Stimulated activated CD8-positive, alpha-beta memory T cell treated with anti-CD3 and anti-CD28 coated beads, Interleukin-12 subunit alpha, Interleukin-12 subunit beta, amount 100 ng/mL, for 4 hours (primary cell): ENCODE measurements around the gene CCNT2.
"Not testable (repeated sequence)": the region's sequence is repeated elsewhere in the genome, so short reads cannot be mapped to it uniquely, and the experiment has no call there.

Experiments used
- DNase-seq: peaks from one replicate; pipeline ENCODE4 v3.0.0-alpha.2; 2020; ENCODE audit warnings: low read depth

The CCNT2 gene

DNA sequence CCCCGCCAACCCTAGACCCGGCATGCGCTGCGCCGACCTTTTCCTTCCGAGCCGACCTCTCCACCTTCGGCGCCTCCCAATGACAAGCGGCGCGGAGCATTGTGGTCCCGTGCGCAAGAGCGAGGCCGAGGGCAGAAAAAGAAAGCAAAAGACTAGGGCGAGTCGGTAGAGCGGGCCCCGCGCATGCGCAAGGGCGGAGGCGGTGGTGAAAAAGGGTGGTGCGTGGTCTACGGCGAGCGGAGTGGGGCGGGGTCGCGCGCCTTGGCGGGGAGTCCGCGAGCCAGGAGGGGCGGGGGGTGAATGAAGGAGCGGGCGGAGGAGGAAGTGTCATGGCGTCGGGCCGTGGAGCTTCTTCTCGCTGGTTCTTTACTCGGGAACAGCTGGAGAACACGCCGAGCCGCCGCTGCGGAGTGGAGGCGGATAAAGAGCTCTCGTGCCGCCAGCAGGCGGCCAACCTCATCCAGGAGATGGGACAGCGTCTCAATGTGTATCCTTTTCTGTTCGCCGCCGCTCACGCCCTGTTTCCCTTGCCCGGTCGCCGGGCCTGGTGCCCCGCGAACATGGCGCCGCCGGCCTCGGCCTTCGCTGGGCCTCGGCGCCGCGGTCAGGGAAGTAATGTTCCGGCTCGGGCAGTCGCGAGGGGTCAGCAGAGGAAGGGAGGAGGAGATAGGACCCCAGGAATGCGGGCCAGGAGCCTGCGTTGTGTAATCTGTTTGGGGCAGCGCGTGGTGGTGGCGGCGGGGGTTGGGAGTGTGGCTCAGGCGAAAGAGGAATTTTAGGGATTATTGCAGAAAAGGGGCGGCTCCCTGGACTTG lies at the start of gene CCNT2:
Gene CCNT2 (plus strand): TSS at position 297 of the 815 bp plus-strand sequence. CDS start 33 bp downstream, at position 330.
- DNase-seq: peak; percentile 100

DNA sequence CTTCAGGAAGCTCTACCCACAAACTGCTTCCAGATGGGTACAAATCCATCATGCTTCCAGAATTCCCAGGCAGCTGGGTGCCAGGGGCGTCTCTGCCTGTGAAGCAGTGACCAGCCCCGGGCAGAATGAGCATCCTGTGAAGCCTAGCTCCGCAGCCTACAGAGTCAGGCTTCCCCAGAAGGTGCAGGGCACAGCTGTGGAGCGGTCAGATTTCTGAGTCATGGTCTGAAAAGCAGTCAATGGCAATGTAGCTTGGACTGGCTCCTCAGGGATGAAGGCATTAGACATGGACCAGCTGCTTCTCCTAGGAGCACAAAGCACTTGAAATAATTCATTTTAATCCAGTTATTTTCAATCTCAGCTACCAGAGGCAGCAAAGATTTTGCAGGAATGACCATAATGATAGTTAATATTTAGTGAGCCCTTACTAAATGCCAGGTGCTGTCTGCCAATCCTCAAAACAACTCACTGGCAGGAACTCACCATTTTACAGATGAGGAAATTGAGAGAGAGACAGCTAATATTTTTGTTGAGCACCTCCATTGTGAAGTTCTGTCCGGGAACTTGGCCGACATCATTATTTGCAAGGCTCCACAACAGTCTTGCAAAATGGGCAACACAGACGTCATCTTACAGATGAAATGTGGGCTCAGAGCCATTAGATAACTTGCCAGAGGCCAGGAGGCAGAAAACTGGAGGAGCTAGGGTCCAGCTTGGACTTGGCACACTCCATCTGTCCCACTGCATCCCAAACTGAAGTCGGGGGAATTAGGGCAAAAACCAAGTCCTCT lies 48.5 kb upstream of the CCNT2 start:
- DNase-seq: no peak

- DNase-seq: no peak
These were observed 45.5 kb upstream of the CCNT2 start for GRCh38 chr2:134873152-134873551.

- DNase-seq: no peak
These were observed 43.3 kb upstream of the CCNT2 start for GRCh38 chr2:134875309-134875708.

DNA sequence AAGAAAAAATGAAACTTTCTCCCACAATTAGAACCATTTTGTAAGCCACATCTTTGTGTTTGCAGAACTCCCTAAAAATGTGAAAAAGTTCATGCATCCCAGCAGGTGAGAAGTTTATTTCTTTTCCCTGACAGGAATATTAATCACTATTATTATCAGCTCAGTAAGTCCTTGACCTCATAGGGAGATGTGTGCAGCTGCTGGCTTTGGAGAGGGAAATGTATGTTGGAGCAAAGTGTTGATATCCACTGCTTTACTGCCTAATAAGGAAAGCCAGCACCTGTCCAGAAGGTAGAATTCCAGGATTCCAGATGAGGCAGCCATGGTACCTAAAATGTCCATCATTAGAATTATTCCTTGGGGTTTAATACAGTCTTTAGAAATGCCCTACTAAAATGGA lies 35.8 kb upstream of the CCNT2 start:
- no peak for DNase-seq

GRCh38 chr2:134883552-134884293 lies 34.9 kb upstream of the CCNT2 start:
- no peak for DNase-seq

GRCh38 chr2:134884435-134884834 lies 34.2 kb upstream of the CCNT2 start:
- DNase-seq: no peak

DNA sequence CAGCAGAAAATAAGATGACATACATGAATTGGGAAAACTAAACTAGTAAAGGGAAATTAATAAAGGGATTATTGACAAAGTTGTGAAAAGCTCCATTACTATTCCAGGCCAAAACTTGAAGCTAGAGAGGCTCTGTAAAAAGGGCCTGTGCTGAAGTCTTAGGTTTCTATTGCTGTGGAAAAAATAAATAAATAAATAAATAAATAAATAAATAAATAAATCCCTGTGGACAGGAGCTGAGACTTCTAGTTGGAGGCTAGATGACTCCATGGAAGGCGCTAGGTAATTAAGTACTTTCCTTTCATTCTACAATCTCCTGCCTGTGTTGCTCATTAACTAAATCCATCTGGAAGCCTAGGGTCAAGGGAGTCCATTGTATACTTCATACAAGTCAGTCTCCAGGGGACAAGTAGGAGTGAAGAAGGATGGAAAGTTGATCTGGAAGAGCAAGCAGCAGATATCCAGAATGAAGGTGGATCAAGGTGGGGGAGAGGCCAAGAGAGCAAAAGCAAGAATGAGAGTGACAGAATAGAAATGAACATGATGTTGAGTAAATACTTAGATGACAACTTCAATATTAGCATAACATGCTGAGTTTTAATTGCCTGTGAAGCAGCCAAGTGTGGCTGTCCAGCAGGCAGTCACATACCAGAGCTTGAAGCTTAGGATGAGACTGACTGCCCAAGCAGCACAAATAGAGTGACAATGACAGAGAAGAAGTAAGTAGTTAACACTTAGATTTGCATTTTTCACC lies 26.2 kb upstream of the CCNT2 start:
- no peak for DNase-seq

- no peak for DNase-seq
These were observed 20.7 kb upstream of the CCNT2 start for GRCh38 chr2:134897932-134898331.

- DNase-seq: no peak
These were observed 19.4 kb upstream of the CCNT2 start for GRCh38 chr2:134899204-134899603.

DNA sequence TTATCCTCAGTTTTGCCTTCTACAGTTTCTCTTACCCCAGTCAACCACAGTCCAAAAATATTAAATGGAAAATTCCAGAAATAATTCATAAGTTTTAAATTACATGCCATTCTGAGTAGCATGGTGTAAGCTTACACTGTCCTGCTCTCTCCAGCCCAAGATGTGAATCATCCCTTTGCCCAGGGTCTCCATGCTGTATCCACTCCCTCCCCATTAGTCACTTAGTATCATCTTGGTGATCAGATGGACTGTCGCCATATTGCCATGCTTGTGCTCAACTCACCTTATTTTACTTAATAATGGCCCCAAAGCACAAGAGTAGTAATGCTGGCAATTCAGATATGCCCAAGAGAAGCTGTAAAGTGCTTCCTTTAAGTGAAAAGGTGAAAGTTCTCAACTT lies 18.5 kb upstream of the CCNT2 start:
- DNase-seq: no peak

DNA sequence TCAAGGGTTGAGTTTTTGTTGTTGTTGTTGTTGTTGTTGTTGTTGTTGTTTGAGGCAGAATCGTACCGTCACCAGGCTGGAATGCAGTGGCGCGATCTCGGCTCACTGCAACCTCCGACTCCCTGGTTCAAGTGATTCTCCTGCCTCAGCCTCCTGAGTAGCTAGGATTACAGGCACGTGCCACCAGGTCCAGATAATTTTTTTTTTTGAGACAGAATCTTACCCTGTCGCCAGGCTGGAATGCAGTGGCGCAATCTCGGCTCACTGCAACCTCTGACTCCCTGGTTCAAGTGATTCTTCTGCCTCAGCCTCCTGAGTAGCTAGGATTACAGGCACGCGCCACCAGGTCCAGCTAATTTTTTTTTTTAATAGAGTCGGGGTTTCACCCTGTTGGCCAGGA lies 14.9 kb upstream of the CCNT2 start:
- not testable (repeated sequence) for DNase-seq

DNA sequence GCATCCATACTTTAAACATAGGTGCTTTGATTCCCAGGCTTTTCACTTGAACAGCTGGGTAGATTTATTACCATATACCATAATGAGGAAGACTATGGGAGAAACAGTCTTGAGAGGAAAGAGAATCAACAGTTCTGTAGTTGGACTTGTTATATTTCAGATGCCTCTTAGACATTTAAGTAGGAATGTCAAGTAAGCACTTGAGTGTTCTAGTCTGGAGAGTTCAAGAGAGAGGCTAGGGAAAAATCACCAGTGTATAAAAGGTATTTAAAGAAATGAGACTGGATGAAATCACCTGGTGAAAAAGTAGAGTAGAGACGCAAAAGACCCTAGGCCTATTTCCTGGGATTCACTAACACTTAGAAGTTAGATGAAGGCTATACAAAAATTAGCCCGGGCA lies 13.5 kb upstream of the CCNT2 start:
- DNase-seq: no peak

DNA sequence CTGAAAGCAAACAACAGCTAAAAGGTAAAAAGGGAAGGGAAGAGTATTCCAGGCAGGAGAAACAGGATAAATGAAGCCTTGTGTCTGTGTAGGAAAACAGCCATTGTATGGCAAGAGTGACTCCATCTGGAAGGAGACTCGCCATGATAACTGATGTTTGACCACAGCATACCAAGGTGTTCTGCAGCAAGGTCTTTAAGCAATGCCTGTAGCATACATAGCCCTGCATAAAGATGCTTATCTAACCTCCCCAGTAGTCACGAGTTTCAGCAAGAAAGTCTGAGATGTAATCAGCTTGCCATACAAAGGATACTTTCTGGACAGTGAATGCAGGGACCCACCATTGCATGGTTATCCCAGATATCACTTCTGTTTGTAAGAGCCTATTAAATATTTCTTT lies 11.9 kb upstream of the CCNT2 start:
- DNase-seq: no peak

DNA sequence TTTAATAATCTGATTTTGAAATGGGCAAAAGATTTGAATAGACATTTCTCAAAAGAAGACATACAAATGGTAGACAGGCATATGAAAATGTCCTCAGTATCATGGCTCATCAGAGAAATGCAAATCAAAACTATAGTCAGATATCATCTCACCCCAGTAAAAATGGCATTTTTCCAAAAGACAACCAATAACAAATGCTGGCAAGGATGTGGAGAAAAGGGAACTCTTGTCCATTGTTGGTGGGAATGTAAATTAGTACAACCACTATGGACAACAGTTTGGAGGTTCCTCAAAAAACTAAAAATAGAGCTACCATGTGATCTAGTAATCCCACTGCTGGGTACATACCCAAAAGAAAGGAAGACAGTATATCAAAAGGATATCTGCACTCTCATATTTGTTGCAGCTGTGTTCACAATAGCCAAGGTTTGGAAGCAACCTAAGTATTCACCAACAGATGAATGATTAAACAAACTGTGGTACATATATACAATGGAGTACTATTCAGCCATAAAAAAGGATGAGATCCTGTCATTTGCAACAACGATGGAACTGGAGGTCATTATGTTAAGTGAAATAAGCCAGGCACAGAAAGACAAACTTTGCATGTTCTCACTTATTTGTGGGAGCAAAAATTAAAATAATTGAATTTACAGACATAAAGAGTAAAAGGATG lies 11.0 kb upstream of the CCNT2 start:
- DNase-seq: not testable (repeated sequence)

DNA sequence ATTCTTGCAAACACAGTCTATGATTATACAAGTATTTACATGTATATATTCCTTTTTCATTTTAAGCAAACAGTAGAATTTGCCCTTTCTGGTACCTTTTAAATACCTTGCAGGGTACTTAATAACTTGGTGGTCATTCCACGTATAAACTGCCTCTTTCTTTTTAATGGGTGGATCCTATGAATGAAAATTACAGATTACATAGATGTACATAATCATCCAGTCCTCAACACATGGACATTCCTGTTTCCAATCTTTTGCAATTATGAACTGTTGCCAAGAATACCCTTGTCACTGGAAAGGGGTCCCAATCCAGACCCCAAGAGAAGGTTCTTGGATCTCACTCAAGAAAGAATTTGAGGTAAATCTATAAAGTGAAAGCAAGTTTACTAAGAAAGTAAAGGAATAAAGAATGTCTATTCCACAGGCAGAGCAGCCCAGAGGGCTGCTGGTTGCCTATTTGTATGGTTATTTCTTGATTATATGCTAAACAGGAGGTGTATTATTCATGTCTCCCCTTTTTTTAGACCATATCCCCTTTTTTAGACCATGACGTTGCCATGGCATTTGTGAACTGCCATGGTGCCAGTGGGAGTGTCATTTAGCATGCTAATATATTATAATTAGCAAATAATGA lies 7.7 kb upstream of the CCNT2 start:
- no peak for DNase-seq

DNA sequence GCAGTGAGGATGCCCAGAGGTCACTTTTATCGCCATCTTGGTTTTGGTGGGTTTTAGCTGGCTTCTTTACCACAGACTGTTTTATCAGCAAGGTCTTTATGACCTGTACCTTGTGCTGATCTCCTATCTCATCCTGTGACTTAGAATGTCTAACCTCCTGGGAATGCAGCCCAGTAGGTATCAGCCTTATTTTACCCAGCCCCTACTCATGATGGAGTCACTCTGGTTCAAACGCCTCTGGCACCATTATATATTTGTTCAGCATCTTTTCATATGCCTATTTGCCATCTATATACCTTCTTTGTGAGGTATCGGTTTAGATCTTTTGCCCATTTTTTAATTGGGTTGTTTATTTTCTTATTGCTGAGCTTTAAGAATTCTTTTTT lies 7.2 kb upstream of the CCNT2 start:
- DNase-seq: no peak

GRCh38 chr2:134912361-134912760 lies 6.3 kb upstream of the CCNT2 start:
- DNase-seq: no peak

DNA sequence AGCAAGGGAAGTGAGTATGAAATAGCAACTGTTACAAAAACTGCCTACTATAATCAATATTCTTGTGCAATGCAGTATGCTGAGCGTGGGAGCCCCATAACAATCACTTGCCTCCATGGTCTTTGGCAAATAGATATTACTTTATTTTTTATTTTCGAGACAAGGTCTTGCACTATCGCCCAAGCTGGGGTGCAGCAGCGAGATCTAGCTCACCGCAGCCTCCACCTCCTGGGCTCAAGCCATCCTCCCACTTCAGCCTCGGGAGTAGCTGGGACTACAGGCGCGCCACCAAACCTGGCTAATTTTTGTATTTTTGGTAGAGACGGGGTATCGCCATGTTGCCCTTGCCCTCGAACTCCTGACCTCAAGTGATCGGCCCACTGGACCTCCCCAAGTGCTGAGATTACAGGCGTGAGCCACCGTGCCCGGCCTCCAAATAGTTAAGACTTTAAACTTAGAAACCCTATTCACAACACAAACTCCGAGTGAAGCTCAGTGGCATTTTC lies 1.2 kb upstream of the CCNT2 start:
- DNase-seq: no peak

- DNase-seq: no peak
These were observed 615 bp upstream of the CCNT2 start for GRCh38 chr2:134917888-134918525.
